Measurements from ENCODE around the gene RAB3D. TPM values are rescaled to one million over a fixed set of nuclear protein-coding genes. Genes with fewer than 3 reads are reported as not detected.

The RAB3D gene
- total RNA-seq, 1 experiment from 2014 or later: 28.9 TPM

DNA sequence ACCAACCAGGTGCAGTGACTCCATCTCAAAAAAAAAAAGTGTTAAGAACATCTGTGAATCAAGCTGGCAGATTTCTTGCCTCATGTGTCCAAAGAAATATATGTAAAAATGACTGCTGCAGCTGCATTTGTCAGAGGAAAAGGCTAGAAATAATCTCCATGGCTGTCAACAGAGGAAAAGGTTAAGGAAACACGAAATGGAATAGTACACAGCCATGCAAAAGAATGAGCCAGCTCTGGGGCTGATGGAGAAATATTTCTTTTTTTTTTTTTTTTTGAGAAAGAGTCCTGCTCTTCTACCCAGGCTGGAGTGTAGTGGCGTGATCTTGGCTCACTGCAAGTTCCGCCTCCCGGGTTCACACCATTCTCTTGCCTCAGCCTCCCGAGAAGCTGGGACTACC is 6.6 kb downstream of the RAB3D start:
- no peaks in the 10 kb centered on the region for H3K27me3 ChIP-seq (ENCODE audit: insufficient read depth, low read length)
- no peak overlapping the region for H2AFZ ChIP-seq (ENCODE audit: low read depth, low read length, poor library complexity, severe bottlenecking)
- H3K4me1 ChIP-seq (ENCODE audit: control insufficient read depth in 1 of 2, insufficient read depth in 2 of 2, low read length in 2 of 2): no peaks in the 10 kb centered on the region
- no peak for TF ChIP-seq FOSL1 (IDR thresholded peaks at IDR 0.05; ENCODE audit: low read depth)
- TF ChIP-seq, protein P1, sequence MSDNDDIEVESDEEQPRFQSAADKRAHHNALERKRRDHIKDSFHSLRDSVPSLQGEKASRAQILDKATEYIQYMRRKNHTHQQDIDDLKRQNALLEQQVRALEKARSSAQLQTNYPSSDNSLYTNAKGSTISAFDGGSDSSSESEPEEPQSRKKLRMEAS (IDR thresholded peaks at IDR 0.05): no peak
- TF ChIP-seq TCF7L2 (IDR thresholded peaks at IDR 0.05; ENCODE audit: borderline replicate concordance, extremely low read depth, insufficient read depth, insufficient read length): no peak
- TF ChIP-seq RAD21 (IDR thresholded peaks at IDR 0.05; ENCODE audit: low read depth): no peak
- TF ChIP-seq CBX3 (IDR thresholded peaks at IDR 0.05; ENCODE audit: low read depth): no peak
- no peak for TF ChIP-seq EZH2 (IDR thresholded peaks at IDR 0.05)
- no peak for TF ChIP-seq SRF (IDR thresholded peaks at IDR 0.05; ENCODE audit: low read depth)
- no peak for TF ChIP-seq JUND (IDR thresholded peaks at IDR 0.05)
- TF ChIP-seq, protein P2, sequence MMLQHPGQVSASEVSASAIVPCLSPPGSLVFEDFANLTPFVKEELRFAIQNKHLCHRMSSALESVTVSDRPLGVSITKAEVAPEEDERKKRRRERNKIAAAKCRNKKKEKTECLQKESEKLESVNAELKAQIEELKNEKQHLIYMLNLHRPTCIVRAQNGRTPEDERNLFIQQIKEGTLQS (IDR thresholded peaks at IDR 0.05): no peak
- TF ChIP-seq, protein P3, sequence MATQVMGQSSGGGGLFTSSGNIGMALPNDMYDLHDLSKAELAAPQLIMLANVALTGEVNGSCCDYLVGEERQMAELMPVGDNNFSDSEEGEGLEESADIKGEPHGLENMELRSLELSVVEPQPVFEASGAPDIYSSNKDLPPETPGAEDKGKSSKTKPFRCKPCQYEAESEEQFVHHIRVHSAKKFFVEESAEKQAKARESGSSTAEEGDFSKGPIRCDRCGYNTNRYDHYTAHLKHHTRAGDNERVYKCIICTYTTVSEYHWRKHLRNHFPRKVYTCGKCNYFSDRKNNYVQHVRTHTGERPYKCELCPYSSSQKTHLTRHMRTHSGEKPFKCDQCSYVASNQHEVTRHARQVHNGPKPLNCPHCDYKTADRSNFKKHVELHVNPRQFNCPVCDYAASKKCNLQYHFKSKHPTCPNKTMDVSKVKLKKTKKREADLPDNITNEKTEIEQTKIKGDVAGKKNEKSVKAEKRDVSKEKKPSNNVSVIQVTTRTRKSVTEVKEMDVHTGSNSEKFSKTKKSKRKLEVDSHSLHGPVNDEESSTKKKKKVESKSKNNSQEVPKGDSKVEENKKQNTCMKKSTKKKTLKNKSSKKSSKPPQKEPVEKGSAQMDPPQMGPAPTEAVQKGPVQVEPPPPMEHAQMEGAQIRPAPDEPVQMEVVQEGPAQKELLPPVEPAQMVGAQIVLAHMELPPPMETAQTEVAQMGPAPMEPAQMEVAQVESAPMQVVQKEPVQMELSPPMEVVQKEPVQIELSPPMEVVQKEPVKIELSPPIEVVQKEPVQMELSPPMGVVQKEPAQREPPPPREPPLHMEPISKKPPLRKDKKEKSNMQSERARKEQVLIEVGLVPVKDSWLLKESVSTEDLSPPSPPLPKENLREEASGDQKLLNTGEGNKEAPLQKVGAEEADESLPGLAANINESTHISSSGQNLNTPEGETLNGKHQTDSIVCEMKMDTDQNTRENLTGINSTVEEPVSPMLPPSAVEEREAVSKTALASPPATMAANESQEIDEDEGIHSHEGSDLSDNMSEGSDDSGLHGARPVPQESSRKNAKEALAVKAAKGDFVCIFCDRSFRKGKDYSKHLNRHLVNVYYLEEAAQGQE (IDR thresholded peaks at IDR 0.05; ENCODE audit: low read depth): no peak
- no peak for TF ChIP-seq ELF1 (IDR thresholded peaks at IDR 0.05; ENCODE audit: borderline replicate concordance, low read depth)
- TF ChIP-seq SP1 (IDR thresholded peaks at IDR 0.05; ENCODE audit: low read depth): no peak
- ChIA-PET CTCF (no interaction called here), POLR2A (no interaction called here), RAD21 (ENCODE audit: low non-redundant PET in 1 of 2, low total read pairs in 2 of 2, uncharacterized antibody in 2 of 2, unreplicated experiment in 2 of 2) (no interaction called here)
- BruUV-seq (replicated peaks): no TSS peak
- H4K20me1 ChIP-seq (ENCODE audit: insufficient read depth): no peaks in the 10 kb centered on the region
- no peaks in the 10 kb centered on the region for H3K9me2 ChIP-seq (ENCODE audit: insufficient read depth)
- no peak overlapping the region for H3K9ac ChIP-seq (ENCODE audit: low read length)
- H3K27ac ChIP-seq (ENCODE audit: low read depth, low read length): no peak overlapping the region
- no peaks in the 10 kb centered on the region for H3K9me3 ChIP-seq (ENCODE audit: control insufficient read depth in 1 of 2, insufficient read depth in 1 of 2, low read depth in 1 of 2, low read length in 2 of 2)
- no peak for DNase-seq (ENCODE audit: low read depth, low spot score)
- H3K4me2 ChIP-seq (ENCODE audit: low read length): no peak overlapping the region
- ATAC-seq: no peak
- H3K36me3 ChIP-seq (ENCODE audit: control insufficient read depth in 1 of 2, insufficient read depth in 2 of 2, low read length in 2 of 2): peaks cover 7 to 16% of the 10 kb centered on the region in 2 experiments
- H3K79me2 ChIP-seq (ENCODE audit: insufficient read depth, low read length): no peaks in the 10 kb centered on the region
- intact Hi-C loops (cut with micrococcal nuclease): no loop called here
- no peak overlapping the region for H3K4me3 ChIP-seq (replicated peaks in 1 of 2; ENCODE audit: low read depth in 1 of 2, low read length in 2 of 2)

Data from HCT116 (cell line).